Hepatocyte (in vitro differentiated cells): ENCODE measurements around the gene MADD. TPM values are rescaled to one million over a fixed set of nuclear protein-coding genes. Genes with fewer than 3 reads are reported as not detected.
A peak's percentile ranks its signal among the peaks of the same experiment; 100 is the strongest.

ENCODE experiments used
- DNase-seq: peaks from one replicate; pipeline ENCODE4 v3.0.0-alpha.2; 2016; ENCODE audit warnings: low spot score
- H2AFZ ChIP-seq: fragments of 200-600 bp; sonication (generic); 2 replicates; pipeline ENCODE4 v1.6.0; 2016; ENCODE audit warnings: antibody characterized with exemption, mild to moderate bottlenecking
- H3K27ac ChIP-seq: fragments of 200-600 bp; sonication (generic); 2 replicates; pipeline ENCODE4 v1.5.1; 2016; ENCODE audit warnings: mild to moderate bottlenecking
- H3K27me3 ChIP-seq: fragments of 200-600 bp; sonication (generic); 2 replicates; pipeline ENCODE4 v1.6.1; 2016
- H3K36me3 ChIP-seq: fragments of 200-600 bp; sonication (generic); replicated peaks from 2 replicates; pipeline ENCODE4 v1.5.1; 2016; ENCODE audit warnings: low read depth; ENCODE audit not compliant: insufficient read depth
- H3K4me1 ChIP-seq: fragments of 200-600 bp; sonication (generic); 2 replicates; pipeline ENCODE4 v1.5.1; 2016; ENCODE audit warnings: mild to moderate bottlenecking, moderate library complexity; ENCODE audit not compliant: insufficient read depth
- H3K4me2 ChIP-seq: fragments of 200-600 bp; sonication (generic); 2 replicates; pipeline ENCODE4 v1.6.0; 2016
- H3K4me3 ChIP-seq: fragments of 200-600 bp; sonication (generic); 2 replicates; pipeline ENCODE4 v1.5.1; 2016; ENCODE audit warnings: mild to moderate bottlenecking
- H3K79me2 ChIP-seq: fragments of 200-600 bp; sonication (generic); 2 replicates; pipeline ENCODE4 v1.6.0; 2017; ENCODE audit warnings: mild to moderate bottlenecking
- H3K9me2 ChIP-seq: fragments of 200-600 bp; sonication (generic); replicated peaks from 2 replicates; pipeline ENCODE4 v1.6.0; 2017; ENCODE audit warnings: mild to moderate bottlenecking; ENCODE audit not compliant: insufficient read depth
- H3K9me3 ChIP-seq: fragments of 200-600 bp; sonication (generic); 2 replicates; pipeline ENCODE4 v1.5.1; 2016; ENCODE audit warnings: low read depth, mild to moderate bottlenecking
- H4K20me1 ChIP-seq: fragments of 200-600 bp; sonication (generic); 2 replicates; pipeline ENCODE4 v1.6.0; 2016; ENCODE audit warnings: mild to moderate bottlenecking; ENCODE audit not compliant: insufficient read depth, poor library complexity, severe bottlenecking
- EZH2 ChIP-seq: fragments of 200-600 bp; sonication (generic); IDR thresholded peaks from 2 replicates; pipeline ENCODE4 v1.6.1; 2016; ENCODE audit warnings: antibody characterized with exemption, mild to moderate bottlenecking, borderline replicate concordance
- EZH2phosphoT487 ChIP-seq: fragments of 200-600 bp; sonication (generic); IDR thresholded peaks from one replicate; pipeline ENCODE4 v1.6.1; 2018; ENCODE audit warnings: antibody characterized with exemption, mild to moderate bottlenecking, low read depth, moderate library complexity; ENCODE audit not compliant: unreplicated experiment, severe bottlenecking
- WGBS: methylation state at CpG from one replicate; pipeline ENCODE4 v1.1.6; 2016; ENCODE audit warnings: low lambda C conversion rate; ENCODE audit errors: missing lambda C conversion rate; 5-methylcytosine and 5-hydroxymethylcytosine counted together
- polyA plus RNA-seq: library from polyadenylated mRNA; unstranded; fragments of >200 nt; fragmentation: Nextera tagmentation; extraction: Ambion mirVana; gene quantifications from 2 replicates; pipeline ENCODE4 v1.2.1, GENCODE V29; 2016
- total RNA-seq: library from RNA; depleted of rRNA; stranded (reverse); fragments of >200 nt; gene quantifications from 2 replicates; pipeline ENCODE4 v1.2.3, GENCODE V29; 2014
- TF ChIP-seq, protein P1 (sequence below): fragments of 200-600 bp; sonication (generic); IDR thresholded peaks from 2 replicates; pipeline ENCODE4 v1.5.1; 2016; ENCODE audit warnings: antibody characterized with exemption, mild to moderate bottlenecking; ENCODE audit not compliant: poor library complexity

MADD gene
- total and polyA plus RNA-seq, 2 experiments from 2014 or later, result 17.6 to 19.1 TPM

DNA sequence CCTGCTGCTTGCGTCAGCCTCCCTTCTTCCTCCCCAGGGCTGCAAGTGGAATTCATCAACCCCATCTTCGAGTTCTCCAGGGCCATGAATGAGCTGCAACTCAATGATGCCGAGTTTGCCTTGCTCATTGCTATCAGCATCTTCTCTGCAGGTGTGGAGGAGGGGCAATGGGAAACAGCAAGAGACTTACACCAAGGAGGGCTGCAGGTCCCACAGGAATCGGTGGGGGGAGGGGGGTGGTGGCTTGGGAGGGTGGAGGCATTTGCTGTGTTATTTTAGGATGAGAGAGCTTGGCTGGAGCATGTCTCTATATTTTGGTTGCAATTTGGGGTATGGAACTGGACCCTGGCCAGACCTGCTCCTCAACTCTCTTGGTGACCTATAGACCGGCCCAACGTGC, 2.1 kb upstream of the MADD start:
- no peaks in the 10 kb centered on the region for H3K9me2 ChIP-seq
- WGBS, result 71% methylated on average over 6 of the region's 6 CpGs

DNA sequence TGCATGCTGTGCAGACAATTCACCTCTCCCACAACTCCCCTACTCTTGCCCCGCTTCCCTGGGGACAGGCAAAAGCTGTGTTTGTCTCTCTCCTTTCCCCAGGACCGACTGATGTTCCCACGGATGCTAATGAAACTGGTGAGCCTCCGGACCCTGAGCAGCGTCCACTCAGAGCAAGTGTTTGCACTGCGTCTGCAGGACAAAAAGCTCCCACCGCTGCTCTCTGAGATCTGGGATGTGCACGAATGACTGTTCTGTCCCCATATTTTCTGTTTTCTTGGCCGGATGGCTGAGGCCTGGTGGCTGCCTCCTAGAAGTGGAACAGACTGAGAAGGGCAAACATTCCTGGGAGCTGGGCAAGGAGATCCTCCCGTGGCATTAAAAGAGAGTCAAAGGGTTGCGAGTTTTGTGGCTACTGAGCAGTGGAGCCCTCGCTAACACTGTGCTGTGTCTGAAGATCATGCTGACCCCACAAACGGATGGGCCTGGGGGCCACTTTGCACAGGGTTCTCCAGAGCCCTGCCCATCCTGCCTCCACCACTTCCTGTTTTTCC, 1.4 kb upstream of the MADD start:
- peaks cover 30% of the 10 kb centered on the region for H4K20me1 ChIP-seq
- H2AFZ ChIP-seq, result peak overlapping the region; percentile 49
- peaks cover 38% of the 10 kb centered on the region for H3K79me2 ChIP-seq
- no peak for DNase-seq
- no peak overlapping the region for H3K4me3 ChIP-seq
- no peaks in the 10 kb centered on the region for H3K9me2 ChIP-seq
- TF ChIP-seq, protein P1, sequence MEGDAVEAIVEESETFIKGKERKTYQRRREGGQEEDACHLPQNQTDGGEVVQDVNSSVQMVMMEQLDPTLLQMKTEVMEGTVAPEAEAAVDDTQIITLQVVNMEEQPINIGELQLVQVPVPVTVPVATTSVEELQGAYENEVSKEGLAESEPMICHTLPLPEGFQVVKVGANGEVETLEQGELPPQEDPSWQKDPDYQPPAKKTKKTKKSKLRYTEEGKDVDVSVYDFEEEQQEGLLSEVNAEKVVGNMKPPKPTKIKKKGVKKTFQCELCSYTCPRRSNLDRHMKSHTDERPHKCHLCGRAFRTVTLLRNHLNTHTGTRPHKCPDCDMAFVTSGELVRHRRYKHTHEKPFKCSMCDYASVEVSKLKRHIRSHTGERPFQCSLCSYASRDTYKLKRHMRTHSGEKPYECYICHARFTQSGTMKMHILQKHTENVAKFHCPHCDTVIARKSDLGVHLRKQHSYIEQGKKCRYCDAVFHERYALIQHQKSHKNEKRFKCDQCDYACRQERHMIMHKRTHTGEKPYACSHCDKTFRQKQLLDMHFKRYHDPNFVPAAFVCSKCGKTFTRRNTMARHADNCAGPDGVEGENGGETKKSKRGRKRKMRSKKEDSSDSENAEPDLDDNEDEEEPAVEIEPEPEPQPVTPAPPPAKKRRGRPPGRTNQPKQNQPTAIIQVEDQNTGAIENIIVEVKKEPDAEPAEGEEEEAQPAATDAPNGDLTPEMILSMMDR, result no peak
- TF ChIP-seq EZH2phosphoT487, result no peak
- no peak for TF ChIP-seq EZH2
- no peaks in the 10 kb centered on the region for H3K27me3 ChIP-seq
- peaks cover 11% of the 10 kb centered on the region for H3K4me1 ChIP-seq
- WGBS, result 41% methylated on average over 13 of the region's 13 CpGs
- H3K36me3 ChIP-seq, result no peaks in the 10 kb centered on the region
- peak overlapping the region; percentile 99 for H3K27ac ChIP-seq
- H3K9me3 ChIP-seq, result no peaks in the 10 kb centered on the region
- peak overlapping the region; percentile 79 for H3K4me2 ChIP-seq

More for the DNA sequence above, 2.1 kb upstream of the MADD start:
- DNase-seq, result no peak
- Histone ChIP-seq H3K4me1 (peaks cover 11% of the 10 kb centered on the region), H3K36me3 (no peaks in the 10 kb centered on the region), H2AFZ (no peak overlapping the region), H3K4me3 (no peak overlapping the region), H4K20me1 (peaks cover 23% of the 10 kb centered on the region), H3K79me2 (peaks cover 31% of the 10 kb centered on the region), H3K9me3 (no peaks in the 10 kb centered on the region), H3K27me3 (no peaks in the 10 kb centered on the region), H3K27ac (peak overlapping the region; percentile 99), H3K4me2 (peak overlapping the region; percentile 79)
- TF ChIP-seq EZH2phosphoT487, result no peak
- TF ChIP-seq, protein P1, result no peak

DNA sequence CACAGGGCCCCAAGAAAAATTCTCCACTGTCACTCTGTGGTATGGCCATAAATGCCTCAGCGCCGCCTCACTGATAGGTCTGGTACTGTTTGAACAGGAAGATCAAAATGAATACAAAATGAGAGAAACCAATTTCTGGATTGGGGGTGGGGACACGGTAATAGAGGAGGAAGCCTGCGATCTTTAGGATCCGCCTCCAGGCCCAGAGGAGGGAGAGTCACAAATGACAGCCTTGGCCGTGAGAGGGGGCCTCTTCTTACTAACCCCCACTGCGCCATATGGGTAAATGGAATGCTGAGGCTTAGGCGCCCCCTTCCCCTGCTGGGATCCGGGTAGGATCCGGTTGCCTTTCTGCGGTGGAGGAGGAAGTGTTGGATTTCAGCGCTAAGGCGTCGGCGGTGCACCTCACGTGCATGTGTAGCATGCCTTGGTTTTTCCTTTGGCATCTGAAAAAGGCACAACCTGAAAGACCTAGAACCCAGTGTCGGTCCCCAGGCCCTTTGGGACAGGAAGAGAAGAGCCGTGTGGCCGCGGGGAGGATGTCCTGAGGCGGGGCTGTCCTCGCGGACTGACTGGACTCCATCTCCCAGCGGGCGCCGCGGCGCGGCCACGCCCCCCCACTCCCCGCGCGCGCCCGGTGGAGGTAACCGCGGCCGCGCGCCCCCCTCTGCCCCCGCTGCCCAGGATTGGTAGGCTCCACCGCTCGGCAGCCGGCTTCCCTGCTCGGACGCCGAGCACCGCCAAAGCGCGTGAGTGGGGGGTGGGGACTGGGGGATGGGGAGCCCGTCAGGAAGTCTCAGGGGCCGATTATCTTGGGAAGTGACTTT, 718 bp upstream of the MADD start:
- Histone ChIP-seq H2AFZ (peak overlapping the region; percentile 53), H3K9me3 (no peaks in the 10 kb centered on the region), H4K20me1 (peaks cover 36% of the 10 kb centered on the region), H3K27me3 (no peaks in the 10 kb centered on the region), H3K4me2 (peak overlapping the region; percentile 79), H3K79me2 (peaks cover 40% of the 10 kb centered on the region), H3K36me3 (no peaks in the 10 kb centered on the region), H3K27ac (peak overlapping the region; percentile 99), H3K9me2 (no peaks in the 10 kb centered on the region), H3K4me1 (peaks cover 11% of the 10 kb centered on the region), H3K4me3 (peak overlapping the region; percentile 53)
- TF ChIP-seq, protein P1, result peak; percentile 16
- TF ChIP-seq EZH2phosphoT487, result no peak
- 3% methylated on average over 33 of the region's 52 CpGs for WGBS
- peak; percentile 96 for DNase-seq
